Measurements from ENCODE around the gene ASIC4. TPM values are rescaled to one million over a fixed set of nuclear protein-coding genes. Genes with fewer than 3 reads are reported as not detected.

Gene ASIC4
- total and polyA plus RNA-seq, 9 of the 15 experiments (the other 6 are each of a cell fraction or from before 2014, with no cell fraction given), result 0.07 to 19.2 (median 4.8) TPM

DNA sequence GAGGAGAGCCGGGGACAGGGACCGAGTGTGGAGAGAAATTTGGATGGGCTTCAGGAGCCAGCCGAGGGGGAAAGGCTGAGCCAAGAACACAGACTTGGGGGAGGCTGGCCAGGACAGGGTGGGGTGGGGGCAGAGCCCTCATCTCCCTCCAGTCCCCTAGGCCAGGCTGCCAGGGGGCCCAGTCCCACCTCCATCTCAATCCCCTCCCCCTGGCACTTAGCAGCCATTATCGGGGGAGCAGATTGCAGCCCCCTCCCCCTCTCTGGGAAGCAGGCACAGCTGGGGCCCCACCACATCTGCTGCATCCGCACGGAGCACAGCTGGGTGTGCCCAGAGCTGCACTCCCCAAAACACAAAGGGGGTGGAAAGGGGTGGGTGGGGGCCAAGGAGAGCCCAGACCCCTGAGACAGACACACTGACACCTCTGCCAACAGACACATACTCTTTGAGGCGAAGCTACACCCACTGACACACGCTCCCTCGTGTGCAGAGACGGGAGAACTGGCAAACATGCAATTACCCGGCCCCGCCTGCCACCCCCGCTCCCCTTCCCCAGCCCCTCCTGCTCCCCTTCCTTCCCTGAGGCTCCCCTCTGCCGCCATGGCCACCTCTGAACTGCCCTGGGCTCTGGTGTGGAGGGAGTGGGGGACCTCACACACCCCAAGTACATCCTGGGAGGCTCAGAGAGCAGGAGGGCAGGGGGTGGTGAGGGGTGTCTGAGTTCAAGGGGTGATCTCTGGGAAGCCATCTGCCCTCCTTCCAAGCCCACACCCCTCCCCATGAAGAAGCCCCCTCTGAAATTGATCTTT is 5.1 kb upstream of the ASIC4 start:
- no peak overlapping the region for H3K4me3 ChIP-seq
- peaks cover 64 to 92% of the 10 kb centered on the region in 2 experiments for H3K4me1 ChIP-seq (replicated peaks in 1 of 2; ENCODE audit: control insufficient read depth in 2 of 2, insufficient read depth in 2 of 2, low read length in 2 of 2)
- WGBS (ENCODE audit: insufficient coverage, low coverage, missing lambda C conversion rate), result 13% methylated on average over 1 of the region's 14 CpGs
- intact Hi-C loops (cut with micrococcal nuclease), result no loop called here
- H3K9me3 ChIP-seq (replicated peaks; ENCODE audit: control insufficient read depth, insufficient read depth, low read depth, low read length), result no peaks in the 10 kb centered on the region
- FAIRE-seq, result no peak
- no peaks in the 10 kb centered on the region; the same call in 2 of the 3 replicates for H3K79me2 ChIP-seq (ENCODE audit: control insufficient read depth, insufficient read depth, low read length)
- TF ChIP-seq CBFA2T2 (conservative IDR thresholded peaks at IDR 0.05) (peak; percentile 40), ZKSCAN1 (IDR thresholded peaks at IDR 0.05; ENCODE audit: low read depth, low read length) (no peak), ILF3 (IDR thresholded peaks at IDR 0.05; ENCODE audit: borderline replicate concordance) (no peak), YY1 (IDR thresholded peaks at IDR 0.05; ENCODE audit: borderline replicate concordance in 1 of 3, control insufficient read depth in 1 of 3, extremely low read depth in 1 of 3, insufficient read depth in 3 of 3, insufficient read length in 1 of 3, insufficient replicate concordance in 2 of 3, low read depth in 1 of 3, low read length in 2 of 3) (peak in 1 of 3 experiments; percentile 9), SRSF9 (IDR thresholded peaks at IDR 0.05; ENCODE audit: borderline replicate concordance, low read depth, low read length) (no peak), CCAR2 (IDR thresholded peaks at IDR 0.05; ENCODE audit: low read depth, low read length) (no peak), VEZF1 (CRISPR knock-in tag; IDR thresholded peaks at IDR 0.05) (no peak), SRSF3 (IDR thresholded peaks at IDR 0.05; ENCODE audit: insufficient read depth, low read length) (no peak), POLR3A (IDR thresholded peaks at IDR 0.05; ENCODE audit: borderline replicate concordance, extremely low read depth, insufficient read depth, insufficient read length) (no peak), SUPT5H (IDR thresholded peaks at IDR 0.05) (0 out of 2 replicates have a peak, but pooled peaks have one; percentile 3), RBFOX2 (IDR thresholded peaks at IDR 0.05; ENCODE audit: low read depth, low read length) (peak; percentile 43; the same call in 1 of the 2 replicates), ZNF263 (CRISPR knock-in tag; IDR thresholded peaks at IDR 0.05; ENCODE audit: borderline replicate concordance) (no peak), FOSL1 (tag; conservative IDR thresholded peaks at IDR 0.05) (no peak), CBFA2T3 (IDR thresholded peaks at IDR 0.05) (peak; percentile 55), NRF1 (conservative IDR thresholded peaks at IDR 0.05 in 1 of 2, IDR thresholded peaks at IDR 0.05 in 1 of 2) (no peak)
- TF ChIP-seq, protein P1, sequence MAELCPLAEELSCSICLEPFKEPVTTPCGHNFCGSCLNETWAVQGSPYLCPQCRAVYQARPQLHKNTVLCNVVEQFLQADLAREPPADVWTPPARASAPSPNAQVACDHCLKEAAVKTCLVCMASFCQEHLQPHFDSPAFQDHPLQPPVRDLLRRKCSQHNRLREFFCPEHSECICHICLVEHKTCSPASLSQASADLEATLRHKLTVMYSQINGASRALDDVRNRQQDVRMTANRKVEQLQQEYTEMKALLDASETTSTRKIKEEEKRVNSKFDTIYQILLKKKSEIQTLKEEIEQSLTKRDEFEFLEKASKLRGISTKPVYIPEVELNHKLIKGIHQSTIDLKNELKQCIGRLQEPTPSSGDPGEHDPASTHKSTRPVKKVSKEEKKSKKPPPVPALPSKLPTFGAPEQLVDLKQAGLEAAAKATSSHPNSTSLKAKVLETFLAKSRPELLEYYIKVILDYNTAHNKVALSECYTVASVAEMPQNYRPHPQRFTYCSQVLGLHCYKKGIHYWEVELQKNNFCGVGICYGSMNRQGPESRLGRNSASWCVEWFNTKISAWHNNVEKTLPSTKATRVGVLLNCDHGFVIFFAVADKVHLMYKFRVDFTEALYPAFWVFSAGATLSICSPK (IDR thresholded peaks at IDR 0.05; ENCODE audit: borderline replicate concordance), result no peak
- ChIA-PET CTCF (ENCODE audit: low intra/inter-chr PET ratio) (interaction anchor here (0.7 to 1.4 kb wide), 3 partner anchors 14 to 107 kb away, joined by 3 to 8 read pairs (median 3); a partner anchor contains a TSS), POLR2A (interaction anchor here (1.0 to 3.4 kb wide), 2 partner anchors 9 to 18 kb away, joined by 3 to 37 read pairs; partner anchors contain the start of gene GMPPA)
- peak overlapping the region; percentile 78 for H3K4me2 ChIP-seq (ENCODE audit: insufficient read depth, low read length)
- ATAC-seq, result peak; percentile 14
- peaks cover 35% of the 10 kb centered on the region; the same call in 1 of the 3 replicates for H3K36me3 ChIP-seq (ENCODE audit: control insufficient read depth, insufficient read depth, low read length)
- peak overlapping the region; percentile 63 to 78 for H3K9ac ChIP-seq (ENCODE audit: insufficient read depth in 1 of 2, low read depth in 2 of 2, low read length in 2 of 2)
- DNase-seq (ENCODE audit: extremely low read depth in 1 of 4, low spot score in 3 of 4), result peak in 1 of 4 experiments; percentile 19
- no TSS peak for BruUV-seq (replicated peaks)
- peak overlapping the region; percentile 89 for H3K27ac ChIP-seq (ENCODE audit: extremely low read depth, low read depth, low read length)
- no peaks in the 10 kb centered on the region for H3K27me3 ChIP-seq (ENCODE audit: control insufficient read depth in 2 of 2, insufficient read depth in 2 of 2, low read length in 2 of 2)
- no peak overlapping the region for H2AFZ ChIP-seq (ENCODE audit: low read depth, low read length)
- in situ Hi-C loops (cut with MboI), result no loop called here
- H3K9me1 ChIP-seq (ENCODE audit: control insufficient read depth, insufficient read depth, low read length), result no peaks in the 10 kb centered on the region
- no peaks in the 10 kb centered on the region for H4K20me1 ChIP-seq (replicated peaks; ENCODE audit: control insufficient read depth, insufficient read depth, low read length)

All from K562 (cell line).